GM08714 (cell line): ENCODE results near the gene CYSLTR2.
"Not testable (repeated sequence)": the region's sequence is repeated elsewhere in the genome, so short reads cannot be mapped to it uniquely, and the experiment has no call there.

Experiments used
- H3K4me3 ChIP-seq: fragments of 200-500 bp; sonication (Bioruptor generic); 2 replicates; pipeline ENCODE4 v1.5.1; 2014; ENCODE audit warnings: mild to moderate bottlenecking, low read length, inconsistent platforms
- ZNF274 ChIP-seq: IDR thresholded peaks from 2 replicates; pipeline ENCODE4 v1.6.1; 2012; ENCODE audit warnings: mild to moderate bottlenecking, low read depth, low read length

Gene CYSLTR2

GRCh38 chr13:48695776-48696175 lies 42.0 kb downstream of the CYSLTR2 start:
- H3K4me3 ChIP-seq = no peak overlapping the region
- TF ChIP-seq ZNF274 = no peak

GRCh38 chr13:48696676-48697075 lies 42.9 kb downstream of the CYSLTR2 start:
- not testable (repeated sequence) for H3K4me3 ChIP-seq

GRCh38 chr13:48707405-48707804 lies 53.7 kb downstream of the CYSLTR2 start:
- no peak overlapping the region for H3K4me3 ChIP-seq
- no peak for TF ChIP-seq ZNF274

GRCh38 chr13:48708764-48709163 lies 55.0 kb downstream of the CYSLTR2 start:
- no peak for TF ChIP-seq ZNF274

GRCh38 chr13:48709213-48709612 lies 55.5 kb downstream of the CYSLTR2 start:
- H3K4me3 ChIP-seq = no peak overlapping the region
- TF ChIP-seq ZNF274 = no peak

More at GRCh38 chr13:48708764-48709163, 55.0 kb downstream of the CYSLTR2 start:
- no peak overlapping the region for H3K4me3 ChIP-seq

- H3K4me3 ChIP-seq = no peak overlapping the region
- TF ChIP-seq ZNF274 = no peak
These were observed 56.4 kb downstream of the CYSLTR2 start for GRCh38 chr13:48710160-48710559.

- no peak for TF ChIP-seq ZNF274
- H3K4me3 ChIP-seq = no peak overlapping the region
These were observed 58.4 kb downstream of the CYSLTR2 start for GRCh38 chr13:48712141-48712540.

GRCh38 chr13:48715977-48716376 lies 62.2 kb downstream of the CYSLTR2 start:
- TF ChIP-seq ZNF274 = no peak
- H3K4me3 ChIP-seq = no peak overlapping the region

- H3K4me3 ChIP-seq = no peak overlapping the region
- no peak for TF ChIP-seq ZNF274
These were observed 66.9 kb downstream of the CYSLTR2 start for GRCh38 chr13:48720621-48721020.

GRCh38 chr13:48723168-48723567 lies 69.4 kb downstream of the CYSLTR2 start:
- H3K4me3 ChIP-seq = no peak overlapping the region
- no peak for TF ChIP-seq ZNF274

GRCh38 chr13:48725271-48725670 lies 71.5 kb downstream of the CYSLTR2 start:
- no peak overlapping the region for H3K4me3 ChIP-seq
- TF ChIP-seq ZNF274 = no peak

- TF ChIP-seq ZNF274 = no peak
- H3K4me3 ChIP-seq = no peak overlapping the region
These were observed 73.0 kb downstream of the CYSLTR2 start for GRCh38 chr13:48726711-48727110.

GRCh38 chr13:48727241-48728011 lies 73.7 kb downstream of the CYSLTR2 start:
- no peak for TF ChIP-seq ZNF274
- no peak overlapping the region for H3K4me3 ChIP-seq

- TF ChIP-seq ZNF274 = no peak
- no peak overlapping the region for H3K4me3 ChIP-seq
These were observed 74.5 kb downstream of the CYSLTR2 start for GRCh38 chr13:48728226-48728625.

- no peak overlapping the region for H3K4me3 ChIP-seq
- no peak for TF ChIP-seq ZNF274
These were observed 75.1 kb downstream of the CYSLTR2 start for GRCh38 chr13:48728876-48729275.

GRCh38 chr13:48729856-48730255 lies 76.1 kb downstream of the CYSLTR2 start:
- TF ChIP-seq ZNF274 = no peak
- H3K4me3 ChIP-seq = no peak overlapping the region
